ENCODE measurements around the gene GTPBP3. TPM values are rescaled to one million over a fixed set of nuclear protein-coding genes. Genes with fewer than 3 reads are reported as not detected.

The GTPBP3 gene
- total and polyA plus RNA-seq, 2 of the 13 experiments (the other 11 are each of a cell fraction or from before 2014, with no cell fraction given) = 17.5 to 30.0 TPM

- TF ChIP-seq ZNF710 (CRISPR knock-in tag; IDR thresholded peaks at IDR 0.05; ENCODE audit: borderline replicate concordance) (no peak), ZNF691 (CRISPR knock-in tag; IDR thresholded peaks at IDR 0.05; ENCODE audit: borderline replicate concordance, low read depth) (no peak), ZNF7 (CRISPR knock-in tag; IDR thresholded peaks at IDR 0.05) (no peak), PTBP1 (IDR thresholded peaks at IDR 0.05; ENCODE audit: low read depth, low read length, poor library complexity, severe bottlenecking) (no peak), ZNF510 (CRISPR knock-in tag; IDR thresholded peaks at IDR 0.05; ENCODE audit: low read depth) (no peak), SPEN (CRISPR knock-in tag; IDR thresholded peaks at IDR 0.05; ENCODE audit: low read depth) (peak; percentile 60), ZNF687 (CRISPR knock-in tag; IDR thresholded peaks at IDR 0.05) (peak; percentile 80), HMG20A (CRISPR knock-in tag; IDR thresholded peaks at IDR 0.05; ENCODE audit: borderline replicate concordance) (no peak), ZNF33B (CRISPR knock-in tag; IDR thresholded peaks at IDR 0.05) (peak; percentile 63; the same call in 1 of the 2 replicates), CHD2 (IDR thresholded peaks at IDR 0.05; ENCODE audit: low read depth, low read length) (peak; percentile 79), NRL (CRISPR knock-in tag; IDR thresholded peaks at IDR 0.05; ENCODE audit: borderline replicate concordance) (peak; percentile 61; the same call in 1 of the 2 replicates), RBM22 (optimal IDR thresholded peaks at IDR 0.05; ENCODE audit: low read length) (peak; percentile 23), DR1 (CRISPR knock-in tag; IDR thresholded peaks at IDR 0.05) (no peak), THYN1 (CRISPR knock-in tag; IDR thresholded peaks at IDR 0.05; ENCODE audit: borderline replicate concordance, low read depth) (no peak), HOXA3 (CRISPR knock-in tag; IDR thresholded peaks at IDR 0.05) (peak; percentile 11; the same call in 1 of the 2 replicates), ZNF562 (CRISPR knock-in tag; IDR thresholded peaks at IDR 0.05; ENCODE audit: borderline replicate concordance) (no peak), HCFC1 (IDR thresholded peaks at IDR 0.05; ENCODE audit: low read depth, low read length) (peak; percentile 90), ZNF292 (CRISPR knock-in tag; IDR thresholded peaks at IDR 0.05; ENCODE audit: borderline replicate concordance, low read depth) (no peak)
These were observed 28.0 kb upstream of the GTPBP3 start, which contains the start of gene DDA1 (continued) for GRCh38 chr19:17309198-17309964.
